NT2/D1 (cell line): Measurements from ENCODE around the gene G6PC3.

Source experiments
- SUZ12 ChIP-seq: IDR thresholded peaks from 2 replicates; pipeline ENCODE4 v1.6.1; 2011; ENCODE audit not compliant: insufficient read length, insufficient read depth; ENCODE audit errors: extremely low read depth
- YY1 ChIP-seq: IDR thresholded peaks from 2 replicates; pipeline ENCODE4 v1.6.1; 2011; ENCODE audit not compliant: insufficient read length, insufficient read depth

DNA sequence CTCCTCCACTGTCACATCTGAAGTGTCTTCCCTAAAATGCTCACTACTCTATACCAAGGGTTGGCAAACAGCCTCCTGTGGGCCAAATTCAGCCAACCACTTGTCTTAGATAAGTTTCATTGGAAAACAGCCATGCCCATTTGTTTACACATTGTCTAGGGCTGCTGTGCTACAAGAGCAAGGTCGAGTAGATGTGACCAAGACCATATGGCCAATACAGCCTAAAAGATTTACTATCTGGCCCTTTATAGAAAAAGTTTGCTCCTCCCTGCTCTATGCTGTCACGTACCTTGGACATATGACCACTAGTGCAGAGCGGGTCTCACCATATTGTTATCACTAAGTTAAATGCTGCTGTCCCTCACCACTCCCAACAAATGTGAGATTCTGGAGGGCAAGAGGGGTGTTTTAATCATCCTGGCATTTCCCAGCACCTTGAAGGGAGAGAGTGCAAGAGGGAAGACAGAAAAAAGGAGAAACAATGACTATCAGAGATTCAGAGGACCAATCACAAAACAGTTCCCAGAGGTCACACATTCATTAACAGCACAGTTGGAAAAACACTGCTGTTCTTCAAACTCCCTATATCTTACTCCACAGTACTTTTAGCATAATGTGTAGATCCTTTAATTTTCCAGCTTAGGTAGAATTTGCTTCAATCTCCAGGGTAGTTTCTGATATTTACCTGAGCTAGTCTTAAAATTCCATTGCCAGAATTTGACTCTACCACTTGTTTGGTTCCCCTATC lies 17.2 kb upstream of the G6PC3 start:
- TF ChIP-seq YY1 (no peak), SUZ12 (no peak)
